BE2C (cell line): ENCODE results near the gene B3GAT2.

Experiments used
- DNase-seq: peaks from one replicate; pipeline ENCODE4 v3.0.0-alpha.2; 2020
- H3K27me3 ChIP-seq: fragments of 250-450 bp; sonication (Bioruptor Pico); 2 replicates; pipeline ENCODE4 v1.5.1; 2020; ENCODE audit warnings: mild to moderate bottlenecking
- H3K36me3 ChIP-seq: fragments of 250-450 bp; sonication (Bioruptor Pico); 2 replicates; pipeline ENCODE4 v1.5.1; 2020; ENCODE audit warnings: mild to moderate bottlenecking
- H3K4me1 ChIP-seq: fragments of 250-450 bp; sonication (Bioruptor Pico); 2 replicates; pipeline ENCODE4 v1.5.1; 2020
- H3K4me3 ChIP-seq: 2 replicates; pipeline ENCODE4 v1.5.1; 2011; ENCODE audit warnings: low read depth, low read length
- H3K9me3 ChIP-seq: fragments of 250-450 bp; sonication (Bioruptor Pico); 2 replicates; pipeline ENCODE4 v1.5.1; 2020
- TF ChIP-seq, protein P1 (sequence below): IDR thresholded peaks from 2 replicates; pipeline ENCODE4 v1.5.1; 2012; ENCODE audit warnings: mild to moderate bottlenecking, low read depth, low read length

The B3GAT2 gene

DNA sequence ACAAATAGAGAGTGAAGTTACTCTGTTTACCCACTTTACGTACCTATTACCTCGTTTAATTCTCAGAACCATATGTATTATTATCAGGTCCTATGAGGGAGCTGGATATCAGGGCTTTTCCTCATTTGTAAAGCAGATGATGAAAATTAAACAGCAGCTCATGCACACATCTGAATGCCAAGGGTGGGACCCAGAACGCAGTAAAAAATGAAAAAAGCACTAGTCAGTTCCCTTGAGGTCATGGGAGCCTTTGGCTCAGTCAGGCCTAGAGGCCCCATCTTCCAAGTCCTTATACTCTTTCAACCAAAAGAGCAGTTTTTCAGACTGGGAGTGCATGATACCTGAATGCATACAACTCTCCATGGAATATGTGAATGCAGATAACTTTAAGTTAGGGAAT lies 23.0 kb downstream of the B3GAT2 start:
- TF ChIP-seq, protein P1, sequence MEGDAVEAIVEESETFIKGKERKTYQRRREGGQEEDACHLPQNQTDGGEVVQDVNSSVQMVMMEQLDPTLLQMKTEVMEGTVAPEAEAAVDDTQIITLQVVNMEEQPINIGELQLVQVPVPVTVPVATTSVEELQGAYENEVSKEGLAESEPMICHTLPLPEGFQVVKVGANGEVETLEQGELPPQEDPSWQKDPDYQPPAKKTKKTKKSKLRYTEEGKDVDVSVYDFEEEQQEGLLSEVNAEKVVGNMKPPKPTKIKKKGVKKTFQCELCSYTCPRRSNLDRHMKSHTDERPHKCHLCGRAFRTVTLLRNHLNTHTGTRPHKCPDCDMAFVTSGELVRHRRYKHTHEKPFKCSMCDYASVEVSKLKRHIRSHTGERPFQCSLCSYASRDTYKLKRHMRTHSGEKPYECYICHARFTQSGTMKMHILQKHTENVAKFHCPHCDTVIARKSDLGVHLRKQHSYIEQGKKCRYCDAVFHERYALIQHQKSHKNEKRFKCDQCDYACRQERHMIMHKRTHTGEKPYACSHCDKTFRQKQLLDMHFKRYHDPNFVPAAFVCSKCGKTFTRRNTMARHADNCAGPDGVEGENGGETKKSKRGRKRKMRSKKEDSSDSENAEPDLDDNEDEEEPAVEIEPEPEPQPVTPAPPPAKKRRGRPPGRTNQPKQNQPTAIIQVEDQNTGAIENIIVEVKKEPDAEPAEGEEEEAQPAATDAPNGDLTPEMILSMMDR, result no peak

DNA sequence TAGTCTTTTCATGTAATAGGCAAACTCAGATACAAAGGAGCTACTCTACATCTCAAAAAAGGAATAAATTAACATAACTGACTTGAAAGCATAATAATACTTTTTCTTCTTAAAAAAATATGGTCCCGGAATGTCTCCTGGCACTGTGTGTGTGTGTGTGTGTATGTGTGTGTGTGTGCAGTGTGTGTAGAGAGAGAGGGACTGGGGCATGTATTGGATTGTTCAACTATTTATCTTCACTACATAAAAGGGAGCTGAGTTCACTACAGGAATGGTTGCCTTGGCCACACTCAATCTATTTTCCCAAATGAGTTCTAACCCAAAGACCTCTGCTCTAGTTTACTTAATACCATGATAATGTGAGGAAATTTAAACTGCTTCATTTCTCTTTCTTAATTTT lies 51.1 kb downstream of the B3GAT2 start:
- H3K9me3 ChIP-seq, result no peaks in the 10 kb centered on the region
- DNase-seq, result no peak
- H3K27me3 ChIP-seq, result no peaks in the 10 kb centered on the region; the same call in 1 of the 2 replicates
- no peak overlapping the region for H3K4me3 ChIP-seq
- TF ChIP-seq, protein P1, result no peak
- H3K4me1 ChIP-seq, result no peaks in the 10 kb centered on the region
- no peaks in the 10 kb centered on the region for H3K36me3 ChIP-seq

More for the DNA sequence above, 23.0 kb downstream of the B3GAT2 start:
- no peaks in the 10 kb centered on the region for H3K4me1 ChIP-seq
- no peaks in the 10 kb centered on the region for H3K36me3 ChIP-seq
- H3K4me3 ChIP-seq, result no peak overlapping the region
- DNase-seq, result no peak
- H3K27me3 ChIP-seq, result no peaks in the 10 kb centered on the region
- H3K9me3 ChIP-seq, result no peaks in the 10 kb centered on the region

DNA sequence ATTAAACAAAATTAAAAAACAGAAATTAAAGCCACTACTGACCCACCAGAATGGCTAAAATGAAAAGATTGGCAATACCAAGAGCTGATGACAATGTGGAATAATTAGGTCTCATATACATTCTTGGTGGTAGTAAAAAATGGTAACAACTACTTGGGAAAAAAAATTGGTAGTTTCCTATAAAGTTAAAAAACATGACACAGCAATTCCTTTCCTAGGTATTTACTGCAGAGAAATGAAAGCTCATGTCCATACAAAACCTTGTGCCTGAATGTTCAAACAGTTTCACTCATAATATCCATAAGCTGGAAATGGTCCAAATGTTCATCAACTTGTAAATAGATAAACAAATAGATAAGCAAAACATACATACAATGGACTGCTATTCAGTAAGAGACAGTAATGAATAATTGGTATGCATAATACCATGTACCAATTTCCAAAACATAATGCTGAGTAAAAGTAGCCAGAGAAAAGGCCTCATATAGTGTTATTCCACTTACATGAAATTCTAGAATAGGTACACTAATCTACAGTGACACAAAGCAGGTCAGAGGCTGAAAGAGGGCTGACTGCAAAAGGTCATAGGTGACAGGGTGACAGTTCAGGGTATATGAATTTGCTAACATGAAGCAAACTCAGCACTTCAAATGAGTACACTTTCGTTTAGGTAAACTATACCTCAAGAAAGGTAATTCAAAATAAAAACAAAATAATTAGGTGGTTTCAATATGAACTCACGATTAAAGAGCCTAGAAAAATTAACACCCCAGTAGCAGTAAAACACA lies 53.0 kb downstream of the B3GAT2 start:
- Histone ChIP-seq H3K4me1 (no peaks in the 10 kb centered on the region), H3K9me3 (no peaks in the 10 kb centered on the region), H3K36me3 (no peaks in the 10 kb centered on the region), H3K4me3 (no peak overlapping the region), H3K27me3 (no peaks in the 10 kb centered on the region)
- DNase-seq, result no peak
- TF ChIP-seq, protein P1, result no peak

DNA sequence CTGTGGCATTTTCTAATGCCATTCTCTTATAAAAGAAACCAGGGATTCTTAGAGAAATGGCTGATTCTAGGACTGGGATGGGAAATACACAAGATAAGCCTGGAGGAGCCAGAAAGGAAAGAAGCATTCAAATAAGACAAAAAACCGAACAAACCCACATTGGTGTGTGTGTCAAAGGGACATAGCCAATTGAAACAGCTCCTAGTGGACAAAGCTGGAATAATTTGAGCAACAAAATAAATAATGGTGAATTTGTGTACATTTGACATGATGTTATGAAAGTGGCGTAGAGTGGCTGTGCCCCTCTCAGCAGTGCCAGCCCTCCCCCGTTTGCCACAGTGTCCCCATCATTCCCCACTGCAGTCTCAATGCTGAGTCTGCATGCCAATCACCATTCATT lies 55.5 kb downstream of the B3GAT2 start:
- no peaks in the 10 kb centered on the region for H3K9me3 ChIP-seq
- no peaks in the 10 kb centered on the region for H3K4me1 ChIP-seq
- no peaks in the 10 kb centered on the region for H3K36me3 ChIP-seq
- no peak for DNase-seq
- H3K27me3 ChIP-seq, result no peaks in the 10 kb centered on the region
- H3K4me3 ChIP-seq, result no peak overlapping the region
- TF ChIP-seq, protein P1, result peak; percentile 58

DNA sequence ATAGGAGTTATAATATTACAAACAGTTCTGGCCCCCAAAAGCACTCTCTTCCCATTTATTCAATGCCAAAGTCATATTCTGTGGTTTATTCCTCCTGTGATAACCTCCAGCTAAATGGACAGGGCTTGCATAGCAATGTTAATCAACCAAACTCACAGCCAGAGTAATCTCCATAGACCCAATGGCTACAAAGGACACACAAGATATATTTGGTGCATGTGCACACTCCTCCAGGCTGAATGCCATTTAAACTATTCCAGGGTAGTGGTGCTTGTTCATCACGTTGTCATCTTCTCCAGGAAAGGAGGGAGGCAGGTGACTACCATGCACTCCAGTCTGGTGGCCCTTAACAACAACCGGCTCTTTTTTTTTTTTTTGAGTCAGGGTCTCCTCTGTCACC lies 56.8 kb downstream of the B3GAT2 start:
- no peaks in the 10 kb centered on the region for H3K9me3 ChIP-seq
- no peaks in the 10 kb centered on the region for H3K27me3 ChIP-seq
- no peak for DNase-seq
- no peaks in the 10 kb centered on the region for H3K36me3 ChIP-seq
- TF ChIP-seq, protein P1, result no peak
- H3K4me1 ChIP-seq, result no peaks in the 10 kb centered on the region
- no peak overlapping the region for H3K4me3 ChIP-seq

DNA sequence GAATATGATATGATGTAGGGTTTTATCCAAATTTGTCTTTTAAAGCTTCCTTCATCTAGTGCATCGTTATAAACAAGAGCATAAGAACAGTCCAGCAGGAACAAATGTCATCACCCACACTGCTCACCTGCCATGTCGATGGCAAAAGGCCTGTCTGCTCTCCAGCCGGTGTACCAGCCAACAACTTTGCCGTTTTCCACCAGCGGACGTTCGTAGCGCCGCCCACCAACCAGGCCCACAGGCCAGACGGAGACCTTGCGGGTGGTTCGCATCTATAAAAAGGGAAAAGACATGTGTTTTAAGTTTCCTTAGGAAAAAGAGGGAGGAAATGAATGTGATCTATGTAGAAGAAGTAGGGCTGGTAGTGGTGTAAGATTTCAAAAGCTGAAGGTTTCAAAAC lies 62.9 kb downstream of the B3GAT2 start:
- Histone ChIP-seq H3K9me3 (no peaks in the 10 kb centered on the region), H3K36me3 (no peaks in the 10 kb centered on the region), H3K27me3 (no peaks in the 10 kb centered on the region), H3K4me1 (no peaks in the 10 kb centered on the region), H3K4me3 (no peak overlapping the region)
- DNase-seq, result no peak
- TF ChIP-seq, protein P1, result no peak
